ENCODE data around the gene XPO4.

XPO4 gene

GRCh38 chr13:20789665-20790064 is 112.9 kb downstream of the XPO4 start:
- no peak overlapping the region for H3K27ac ChIP-seq (ENCODE audit: low read depth, low read length)
- no peaks in the 10 kb centered on the region for H3K79me2 ChIP-seq (ENCODE audit: control insufficient read depth, insufficient read depth, low read length)
- DNase-seq = no peak
- H3K79me1 ChIP-seq (ENCODE audit: low read length) = no peaks in the 10 kb centered on the region
- no peaks in the 10 kb centered on the region for H3K27me3 ChIP-seq (ENCODE audit: insufficient read depth, low read length, poor library complexity)
- no peak overlapping the region for H3K4me3 ChIP-seq (ENCODE audit: low read length)
- no peak overlapping the region for H3K23ac ChIP-seq (ENCODE audit: low read length)
- no peak overlapping the region for H3K56ac ChIP-seq (ENCODE audit: low read length)
- no peak overlapping the region for H2AK5ac ChIP-seq (ENCODE audit: low read length)
- no peak overlapping the region for H3K18ac ChIP-seq (ENCODE audit: low read length)
- no peak overlapping the region for H2BK15ac ChIP-seq (replicated peaks; ENCODE audit: low read depth)
- H4K8ac ChIP-seq (ENCODE audit: low read depth, low read length) = no peak overlapping the region
- no peak overlapping the region for H2BK120ac ChIP-seq (ENCODE audit: low read depth, low read length)
- WGBS (ENCODE audit: extremely low coverage, insufficient coverage, low lambda C conversion rate) = no CpG with 5 or more reads among the region's 7 CpGs
- no peak overlapping the region for H4K5ac ChIP-seq (ENCODE audit: low read length)
- no peaks in the 10 kb centered on the region for H3K4me1 ChIP-seq (ENCODE audit: control insufficient read depth, low read depth, low read length)
- peaks cover 5% of the 10 kb centered on the region for H3K36me3 ChIP-seq (ENCODE audit: control insufficient read depth, insufficient read depth, low read length)
- H2BK5ac ChIP-seq (ENCODE audit: low read length) = no peak overlapping the region
- no peak overlapping the region for H3K9ac ChIP-seq (ENCODE audit: low read length)
- H3K4me2 ChIP-seq (ENCODE audit: low read length) = no peak overlapping the region
- H3K4ac ChIP-seq (ENCODE audit: low read depth, low read length) = no peak overlapping the region

- no peaks in the 10 kb centered on the region for H3K4me1 ChIP-seq (ENCODE audit: control insufficient read depth, low read depth, low read length)
- no peak overlapping the region for H3K23ac ChIP-seq (ENCODE audit: low read length)
- no CpG with 5 or more reads among the region's 1 CpG for WGBS (ENCODE audit: extremely low coverage, insufficient coverage, low lambda C conversion rate)
- no peak overlapping the region for H4K8ac ChIP-seq (ENCODE audit: low read depth, low read length)
- no peak overlapping the region for H2BK5ac ChIP-seq (ENCODE audit: low read length)
- H4K5ac ChIP-seq (ENCODE audit: low read length) = no peak overlapping the region
- no peaks in the 10 kb centered on the region for H3K79me2 ChIP-seq (ENCODE audit: control insufficient read depth, insufficient read depth, low read length)
- no peaks in the 10 kb centered on the region for H3K79me1 ChIP-seq (ENCODE audit: low read length)
- H3K18ac ChIP-seq (ENCODE audit: low read length) = no peak overlapping the region
- no peak overlapping the region for H2BK15ac ChIP-seq (replicated peaks; ENCODE audit: low read depth)
- H3K36me3 ChIP-seq (ENCODE audit: control insufficient read depth, insufficient read depth, low read length) = peaks cover 5% of the 10 kb centered on the region
- no peak overlapping the region for H2AK5ac ChIP-seq (ENCODE audit: low read length)
- no peak overlapping the region for H3K4me2 ChIP-seq (ENCODE audit: low read length)
- H2BK120ac ChIP-seq (ENCODE audit: low read depth, low read length) = no peak overlapping the region
- no peak overlapping the region for H3K4me3 ChIP-seq (ENCODE audit: low read length)
- H3K27ac ChIP-seq (ENCODE audit: low read depth, low read length) = no peak overlapping the region
- no peak overlapping the region for H3K9ac ChIP-seq (ENCODE audit: low read length)
- no peaks in the 10 kb centered on the region for H3K27me3 ChIP-seq (ENCODE audit: insufficient read depth, low read length, poor library complexity)
- H3K56ac ChIP-seq (ENCODE audit: low read length) = no peak overlapping the region
- H3K4ac ChIP-seq (ENCODE audit: low read depth, low read length) = no peak overlapping the region
- no peak for DNase-seq
Observed at GRCh38 chr13:20788312-20788711, 114.2 kb downstream of the XPO4 start.

GRCh38 chr13:20787180-20787579 is 115.4 kb downstream of the XPO4 start:
- H3K56ac ChIP-seq (ENCODE audit: low read length) = no peak overlapping the region
- H3K27me3 ChIP-seq (ENCODE audit: insufficient read depth, low read length, poor library complexity) = no peaks in the 10 kb centered on the region
- no peaks in the 10 kb centered on the region for H3K4me1 ChIP-seq (ENCODE audit: control insufficient read depth, low read depth, low read length)
- no peak overlapping the region for H2BK5ac ChIP-seq (ENCODE audit: low read length)
- no peak overlapping the region for H3K18ac ChIP-seq (ENCODE audit: low read length)
- peaks cover 5% of the 10 kb centered on the region for H3K36me3 ChIP-seq (ENCODE audit: control insufficient read depth, insufficient read depth, low read length)
- H3K27ac ChIP-seq (ENCODE audit: low read depth, low read length) = no peak overlapping the region
- H2AK5ac ChIP-seq (ENCODE audit: low read length) = no peak overlapping the region
- no peak overlapping the region for H4K8ac ChIP-seq (ENCODE audit: low read depth, low read length)
- no peak overlapping the region for H3K9ac ChIP-seq (ENCODE audit: low read length)
- H3K23ac ChIP-seq (ENCODE audit: low read length) = no peak overlapping the region
- DNase-seq = no peak
- WGBS (ENCODE audit: extremely low coverage, insufficient coverage, low lambda C conversion rate) = no CpG with 5 or more reads among the region's 5 CpGs
- H3K4me3 ChIP-seq (ENCODE audit: low read length) = no peak overlapping the region
- no peaks in the 10 kb centered on the region for H3K79me2 ChIP-seq (ENCODE audit: control insufficient read depth, insufficient read depth, low read length)
- no peaks in the 10 kb centered on the region for H3K79me1 ChIP-seq (ENCODE audit: low read length)
- no peak overlapping the region for H2BK120ac ChIP-seq (ENCODE audit: low read depth, low read length)
- no peak overlapping the region for H2BK15ac ChIP-seq (replicated peaks; ENCODE audit: low read depth)
- no peak overlapping the region for H4K5ac ChIP-seq (ENCODE audit: low read length)
- no peak overlapping the region for H3K4ac ChIP-seq (ENCODE audit: low read depth, low read length)
- H3K4me2 ChIP-seq (ENCODE audit: low read length) = no peak overlapping the region

GRCh38 chr13:20782116-20782708 is 120.3 kb downstream of the XPO4 start:
- H3K9ac ChIP-seq (ENCODE audit: low read length) = no peak overlapping the region
- no peaks in the 10 kb centered on the region for H3K79me1 ChIP-seq (ENCODE audit: low read length)
- no peak overlapping the region for H3K4me3 ChIP-seq (ENCODE audit: low read length)
- H3K4me2 ChIP-seq (ENCODE audit: low read length) = no peak overlapping the region
- H2BK120ac ChIP-seq (ENCODE audit: low read depth, low read length) = no peak overlapping the region
- no peak overlapping the region for H3K27ac ChIP-seq (ENCODE audit: low read depth, low read length)
- no peak overlapping the region for H4K5ac ChIP-seq (ENCODE audit: low read length)
- H2AK5ac ChIP-seq (ENCODE audit: low read length) = no peak overlapping the region
- H3K27me3 ChIP-seq (ENCODE audit: insufficient read depth, low read length, poor library complexity) = no peaks in the 10 kb centered on the region
- peaks cover 4% of the 10 kb centered on the region for H3K36me3 ChIP-seq (ENCODE audit: control insufficient read depth, insufficient read depth, low read length)
- H2BK15ac ChIP-seq (replicated peaks; ENCODE audit: low read depth) = no peak overlapping the region
- no peaks in the 10 kb centered on the region for H3K79me2 ChIP-seq (ENCODE audit: control insufficient read depth, insufficient read depth, low read length)
- no peak overlapping the region for H2BK5ac ChIP-seq (ENCODE audit: low read length)
- H3K56ac ChIP-seq (ENCODE audit: low read length) = no peak overlapping the region
- H4K8ac ChIP-seq (ENCODE audit: low read depth, low read length) = no peak overlapping the region
- H3K4me1 ChIP-seq (ENCODE audit: control insufficient read depth, low read depth, low read length) = no peaks in the 10 kb centered on the region
- WGBS (ENCODE audit: extremely low coverage, insufficient coverage, low lambda C conversion rate) = no CpG with 5 or more reads among the region's 3 CpGs
- no peak overlapping the region for H3K18ac ChIP-seq (ENCODE audit: low read length)
- no peak overlapping the region for H3K23ac ChIP-seq (ENCODE audit: low read length)
- no peak for DNase-seq
- no peak overlapping the region for H3K4ac ChIP-seq (ENCODE audit: low read depth, low read length)

GRCh38 chr13:20780317-20780716 is 122.2 kb downstream of the XPO4 start:
- no peaks in the 10 kb centered on the region for H3K79me2 ChIP-seq (ENCODE audit: control insufficient read depth, insufficient read depth, low read length)
- H2BK15ac ChIP-seq (replicated peaks; ENCODE audit: low read depth) = no peak overlapping the region
- no peak overlapping the region for H4K5ac ChIP-seq (ENCODE audit: low read length)
- no peaks in the 10 kb centered on the region for H3K36me3 ChIP-seq (ENCODE audit: control insufficient read depth, insufficient read depth, low read length)
- no peak for DNase-seq
- H3K4me3 ChIP-seq (ENCODE audit: low read length) = no peak overlapping the region
- no peak overlapping the region for H3K18ac ChIP-seq (ENCODE audit: low read length)
- H3K27ac ChIP-seq (ENCODE audit: low read depth, low read length) = no peak overlapping the region
- no peaks in the 10 kb centered on the region for H3K79me1 ChIP-seq (ENCODE audit: low read length)
- no peaks in the 10 kb centered on the region for H3K4me1 ChIP-seq (ENCODE audit: control insufficient read depth, low read depth, low read length)
- H3K4ac ChIP-seq (ENCODE audit: low read depth, low read length) = no peak overlapping the region
- no peak overlapping the region for H2AK5ac ChIP-seq (ENCODE audit: low read length)
- no peak overlapping the region for H4K8ac ChIP-seq (ENCODE audit: low read depth, low read length)
- no peaks in the 10 kb centered on the region for H3K27me3 ChIP-seq (ENCODE audit: insufficient read depth, low read length, poor library complexity)
- no peak overlapping the region for H3K56ac ChIP-seq (ENCODE audit: low read length)
- H3K9ac ChIP-seq (ENCODE audit: low read length) = no peak overlapping the region
- no peak overlapping the region for H2BK5ac ChIP-seq (ENCODE audit: low read length)
- no peak overlapping the region for H2BK120ac ChIP-seq (ENCODE audit: low read depth, low read length)
- WGBS (ENCODE audit: extremely low coverage, insufficient coverage, low lambda C conversion rate) = no CpG with 5 or more reads among the region's 1 CpG
- H3K4me2 ChIP-seq (ENCODE audit: low read length) = no peak overlapping the region
- H3K23ac ChIP-seq (ENCODE audit: low read length) = no peak overlapping the region

GRCh38 chr13:20779405-20779804 is 123.1 kb downstream of the XPO4 start:
- Histone ChIP-seq H3K4ac (ENCODE audit: low read depth, low read length) (no peak overlapping the region), H3K18ac (ENCODE audit: low read length) (no peak overlapping the region), H3K36me3 (ENCODE audit: control insufficient read depth, insufficient read depth, low read length) (no peaks in the 10 kb centered on the region), H3K4me1 (ENCODE audit: control insufficient read depth, low read depth, low read length) (no peaks in the 10 kb centered on the region), H4K8ac (ENCODE audit: low read depth, low read length) (no peak overlapping the region), H2AK5ac (ENCODE audit: low read length) (no peak overlapping the region), H3K4me2 (ENCODE audit: low read length) (no peak overlapping the region), H2BK120ac (ENCODE audit: low read depth, low read length) (no peak overlapping the region), H3K23ac (ENCODE audit: low read length) (no peak overlapping the region), H4K5ac (ENCODE audit: low read length) (no peak overlapping the region), H3K27me3 (ENCODE audit: insufficient read depth, low read length, poor library complexity) (no peaks in the 10 kb centered on the region), H2BK15ac (replicated peaks; ENCODE audit: low read depth) (no peak overlapping the region), H3K4me3 (ENCODE audit: low read length) (no peak overlapping the region), H3K79me2 (ENCODE audit: control insufficient read depth, insufficient read depth, low read length) (no peaks in the 10 kb centered on the region), H3K9ac (ENCODE audit: low read length) (no peak overlapping the region), H2BK5ac (ENCODE audit: low read length) (no peak overlapping the region), H3K27ac (ENCODE audit: low read depth, low read length) (no peak overlapping the region), H3K79me1 (ENCODE audit: low read length) (no peaks in the 10 kb centered on the region), H3K56ac (ENCODE audit: low read length) (no peak overlapping the region)
- WGBS (ENCODE audit: extremely low coverage, insufficient coverage, low lambda C conversion rate) = no CpG with 5 or more reads among the region's 7 CpGs
- DNase-seq = peak; percentile 18
